ENCODE measurements around the gene CCDC182.

DNA sequence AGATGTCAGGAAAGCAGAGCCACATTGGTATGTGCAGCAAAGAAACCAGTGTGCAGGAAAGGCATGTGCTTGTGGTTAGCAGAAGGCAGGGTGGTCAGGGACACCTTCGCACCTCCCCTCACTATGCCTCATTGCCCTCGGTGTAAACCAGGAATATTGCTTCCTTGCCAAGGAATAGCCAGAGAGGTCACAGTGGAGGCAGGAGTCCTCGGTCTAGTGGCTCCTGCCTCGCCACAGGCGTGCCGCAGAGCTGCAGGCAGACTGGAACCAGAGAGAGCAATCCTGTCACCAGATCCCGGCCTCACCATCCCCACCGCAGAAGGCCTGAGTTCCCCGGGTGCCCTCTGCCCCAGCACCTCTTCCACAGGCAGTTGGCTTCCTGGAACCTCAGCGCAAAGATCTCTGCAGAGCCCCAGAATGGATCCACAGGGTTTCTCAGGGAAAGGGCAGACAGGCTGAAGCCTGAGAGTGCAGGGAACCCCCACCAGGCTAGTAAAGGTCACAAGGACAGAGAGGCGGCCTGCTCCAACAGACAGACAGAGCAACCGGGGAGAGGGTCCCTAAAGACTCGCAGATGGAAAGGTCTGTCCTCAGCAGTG, 21.6 kb downstream of the CCDC182 start:
- no peak for TF ChIP-seq ZBTB7A (tag by site-specific recombination; IDR thresholded peaks at IDR 0.05; ENCODE audit: low read depth)
- no peak for TF ChIP-seq CTCF (tag by site-specific recombination; IDR thresholded peaks at IDR 0.05)
- TF ChIP-seq YY1 (tag by site-specific recombination; IDR thresholded peaks at IDR 0.05) = no peak
- TF ChIP-seq ZBTB10 (tag by site-specific recombination; IDR thresholded peaks at IDR 0.05) = no peak
- TF ChIP-seq ZNF274 (IDR thresholded peaks at IDR 0.05; ENCODE audit: low read length) = no peak
- no peak for TF ChIP-seq ZNF274 (tag by site-specific recombination; IDR thresholded peaks at IDR 0.05; ENCODE audit: borderline replicate concordance)
- TF ChIP-seq REST (tag by site-specific recombination; IDR thresholded peaks at IDR 0.05) = no peak
